Fibroblast of villous mesenchyme (primary cell): ENCODE results near the gene BRCA1. TPM values are rescaled to one million over a fixed set of nuclear protein-coding genes. Genes with fewer than 3 reads are reported as not detected.

Experiments
- DNase-seq: peaks from one replicate; pipeline ENCODE4 v3.0.0-alpha.2; 2010; ENCODE audit warnings: low read depth
- H3K4me3 ChIP-seq: 2 replicates; pipeline ENCODE4 v1.5.1; 2011; ENCODE audit warnings: low read depth, mild to moderate bottlenecking, low read length
- CTCF ChIP-seq: IDR thresholded peaks from 2 replicates; pipeline ENCODE4 v1.5.1; 2012; ENCODE audit warnings: low read depth, mild to moderate bottlenecking, low read length; ENCODE audit not compliant: insufficient read depth
- total RNA-seq: library from RNA; depleted of rRNA; stranded (reverse); fragments of >200 nt; gene quantifications from 2 replicates; pipeline ENCODE4 v1.2.3, GENCODE V29; 2012

The BRCA1 gene
- total RNA-seq, 1 donor = 16.8 TPM

DNA sequence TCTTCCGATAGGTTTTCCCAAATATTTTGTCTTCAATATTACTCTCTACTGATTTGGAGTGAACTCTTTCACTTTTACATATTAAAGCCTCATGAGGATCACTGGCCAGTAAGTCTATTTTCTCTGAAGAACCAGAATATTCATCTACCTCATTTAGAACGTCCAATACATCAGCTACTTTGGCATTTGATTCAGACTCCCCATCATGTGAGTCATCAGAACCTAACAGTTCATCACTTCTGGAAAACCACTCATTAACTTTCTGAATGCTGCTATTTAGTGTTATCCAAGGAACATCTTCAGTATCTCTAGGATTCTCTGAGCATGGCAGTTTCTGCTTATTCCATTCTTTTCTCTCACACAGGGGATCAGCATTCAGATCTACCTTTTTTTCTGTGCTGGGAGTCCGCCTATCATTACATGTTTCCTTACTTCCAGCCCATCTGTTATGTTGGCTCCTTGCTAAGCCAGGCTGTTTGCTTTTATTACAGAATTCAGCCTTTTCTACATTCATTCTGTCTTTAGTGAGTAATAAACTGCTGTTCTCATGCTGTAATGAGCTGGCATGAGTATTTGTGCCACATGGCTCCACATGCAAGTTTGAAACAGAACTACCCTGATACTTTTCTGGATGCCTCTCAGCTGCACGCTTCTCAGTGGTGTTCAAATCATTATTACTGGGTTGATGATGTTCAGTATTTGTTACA is 30.9 kb downstream of the BRCA1 start:
- peak; percentile 8 for DNase-seq
- no peak for TF ChIP-seq CTCF
- H3K4me3 ChIP-seq = no peak overlapping the region

DNA sequence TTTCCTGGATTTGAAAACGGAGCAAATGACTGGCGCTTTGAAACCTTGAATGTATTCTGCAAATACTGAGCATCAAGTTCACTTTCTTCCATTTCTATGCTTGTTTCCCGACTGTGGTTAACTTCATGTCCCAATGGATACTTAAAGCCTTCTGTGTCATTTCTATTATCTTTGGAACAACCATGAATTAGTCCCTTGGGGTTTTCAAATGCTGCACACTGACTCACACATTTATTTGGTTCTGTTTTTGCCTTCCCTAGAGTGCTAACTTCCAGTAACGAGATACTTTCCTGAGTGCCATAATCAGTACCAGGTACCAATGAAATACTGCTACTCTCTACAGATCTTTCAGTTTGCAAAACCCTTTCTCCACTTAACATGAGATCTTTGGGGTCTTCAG is 32.3 kb downstream of the BRCA1 start:
- DNase-seq = no peak
- TF ChIP-seq CTCF = no peak

DNA sequence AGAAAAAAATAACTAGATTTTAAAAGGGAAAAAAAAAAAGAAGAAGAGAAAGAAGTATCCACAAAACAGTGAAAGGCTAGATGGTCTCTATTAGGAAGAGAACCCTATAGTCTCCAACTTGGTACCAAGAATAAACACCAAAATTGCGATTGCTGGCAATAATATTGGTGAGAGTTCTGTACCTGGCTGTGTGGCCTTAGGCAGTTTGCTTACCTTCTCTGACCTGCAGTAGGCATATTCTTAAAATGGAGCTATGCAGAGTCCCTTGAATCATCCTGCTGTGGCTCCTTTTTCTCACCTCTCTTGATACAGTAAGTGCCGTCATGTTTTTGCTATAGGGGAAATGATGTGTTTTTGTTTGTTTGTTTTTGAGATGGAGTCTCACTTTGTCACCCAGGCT is 35.1 kb downstream of the BRCA1 start:
- DNase-seq = no peak
- H3K4me3 ChIP-seq = no peak overlapping the region
- no peak for TF ChIP-seq CTCF

More for the DNA sequence above, 32.3 kb downstream of the BRCA1 start:
- H3K4me3 ChIP-seq = no peak overlapping the region

DNA sequence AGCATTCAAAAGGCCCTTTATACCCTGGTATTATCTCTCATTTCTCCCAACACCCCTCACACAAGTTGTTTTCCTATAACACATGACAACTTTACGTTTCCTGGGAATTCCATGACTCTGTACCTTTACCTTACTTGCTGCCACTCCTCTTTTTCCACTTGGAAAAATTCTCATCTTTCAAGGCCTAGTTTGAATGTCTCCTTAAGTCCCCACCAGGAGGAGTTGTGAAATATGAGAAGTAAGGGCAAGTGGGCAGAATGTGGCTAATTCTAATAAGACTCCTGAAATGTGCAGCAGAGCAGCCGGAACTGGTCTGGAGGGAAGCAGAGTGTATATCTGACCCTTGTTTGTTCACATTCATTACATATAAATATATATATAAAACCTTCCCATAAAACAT is 39.7 kb downstream of the BRCA1 start:
- H3K4me3 ChIP-seq = no peak overlapping the region
- peak; percentile 34 for TF ChIP-seq CTCF
- peak; percentile 49 for DNase-seq

- H3K4me3 ChIP-seq = no peak overlapping the region
- no peak for DNase-seq
- no peak for TF ChIP-seq CTCF
These were observed 45.4 kb downstream of the BRCA1 start for GRCh38 chr17:43079641-43080302.

DNA sequence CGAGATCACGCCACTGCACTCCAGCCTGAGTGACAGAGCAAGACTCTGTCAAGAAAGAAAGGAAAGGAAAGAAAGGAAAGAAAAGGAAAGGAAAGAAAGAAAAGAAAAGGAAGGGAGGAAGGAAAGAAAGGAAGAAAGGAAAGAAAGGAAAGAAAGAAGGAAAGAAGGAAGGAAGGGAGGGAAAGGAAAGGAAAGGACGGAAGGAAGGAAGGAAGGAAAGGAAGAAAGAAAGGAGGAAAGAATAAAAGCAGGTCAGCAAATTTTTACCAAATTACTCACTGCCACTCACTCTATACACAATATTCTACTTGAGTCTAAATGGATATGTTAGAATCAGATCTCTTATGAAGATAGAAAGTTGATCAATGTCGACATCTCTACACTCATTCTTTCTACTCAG is 50.3 kb downstream of the BRCA1 start:
- TF ChIP-seq CTCF = no peak
- H3K4me3 ChIP-seq = no peak overlapping the region
- no peak for DNase-seq

- TF ChIP-seq CTCF = no peak
- no peak for DNase-seq
- H3K4me3 ChIP-seq = no peak overlapping the region
These were observed 54.3 kb downstream of the BRCA1 start for GRCh38 chr17:43070872-43071271.
